Activated CD4-positive, alpha-beta T cell treated with anti-CD3 and anti-CD28 coated beads for 36 hours (primary cell): ENCODE measurements around the gene PCAT6. TPM values are rescaled to one million over a fixed set of nuclear protein-coding genes. Genes with fewer than 3 reads are reported as not detected.
A peak's percentile ranks its signal among the peaks of the same experiment; 100 is the strongest.
"Not testable (repeated sequence)": the region's sequence is repeated elsewhere in the genome, so short reads cannot be mapped to it uniquely, and the experiment has no call there.

Source experiments
- ATAC-seq: fragments of 200-7000 bp; cut with Tn5 transposase; one replicate; pipeline ENCODE4 v1.10.0; 2021; ENCODE audit warnings: mild to moderate bottlenecking, moderate library complexity
- CTCF ChIA-PET: fragments of 350-600 bp; sonication (Branson Sonifier 250); formaldehyde crosslinking; loops from one replicate; lab custom pipeline; 2021; ENCODE audit warnings: antibody characterized with exemption; lab: Charles Lee
- POLR2A ChIA-PET: fragments of 350-600 bp; sonication (Branson Sonifier 250); formaldehyde crosslinking; loops from one replicate; lab custom pipeline; 2021; ENCODE audit warnings: antibody characterized with exemption, inconsistent platforms; lab: Charles Lee
- DNase-seq: peaks from one replicate; pipeline ENCODE4 v3.0.0-alpha.2; 2020
- H3K27ac Mint-ChIP-seq: one replicate; pipeline ENCODE4 v1.8.0; 2021; ENCODE audit warnings: mixed read lengths
- H3K27me3 Mint-ChIP-seq: one replicate; pipeline ENCODE4 v1.8.0; 2021; ENCODE audit warnings: mixed read lengths
- H3K36me3 Mint-ChIP-seq: one replicate; pipeline ENCODE4 v1.8.0; 2021; ENCODE audit warnings: low read depth, mixed read lengths
- H3K4me1 Mint-ChIP-seq: one replicate; pipeline ENCODE4 v1.8.0; 2021; ENCODE audit warnings: mixed read lengths
- H3K4me3 Mint-ChIP-seq: one replicate; pipeline ENCODE4 v1.8.0; 2021; ENCODE audit warnings: mild to moderate bottlenecking, moderate library complexity, mixed read lengths
- H3K9me3 Mint-ChIP-seq: one replicate; pipeline ENCODE4 v1.8.0; 2021; ENCODE audit warnings: low read depth, mixed read lengths
- intact Hi-C, 2 experiments: fragments of 100-400 bp; cut with DNase I in 1 of 2; cut with micrococcal nuclease in 1 of 2; formaldehyde crosslinking; loops; one replicate each; pipeline versions ENCODE4 v1.14.2 to v1.15.1; 2022 to 2024; cut with DNase I, micrococcal nuclease
- total RNA-seq, 2 experiments: library from RNA; stranded (reverse); gene quantifications; one replicate each; pipeline ENCODE4 v1.2.3, GENCODE V29; 2021

PCAT6 gene
- total RNA-seq, 2 experiments from 2014 or later, result 0.59 to 2.2 TPM

GRCh38 chr1:202825748-202826147 is 15.0 kb downstream of the PCAT6 start:
- no peak for ATAC-seq
- Mint-ChIP-seq H3K9me3 (no peaks in the 10 kb centered on the region), H3K36me3 (no peaks in the 10 kb centered on the region), H3K4me1 (no peaks in the 10 kb centered on the region), H3K4me3 (no peak overlapping the region), H3K27ac (no peak overlapping the region), H3K27me3 (no peaks in the 10 kb centered on the region)
- no peak for DNase-seq
- intact Hi-C loops, result no loop called here
- CTCF ChIA-PET, result interaction anchor here (0.5 to 1.1 kb wide), 2 partner anchors 10 to 31 kb away, joined by 3 to 4 read pairs; no protein-coding TSS in a partner anchor
- POLR2A ChIA-PET, result no interaction called here

- H3K4me3 Mint-ChIP-seq, CTCF ChIA-PET, H3K4me1 Mint-ChIP-seq, H3K27ac Mint-ChIP-seq, H3K36me3 Mint-ChIP-seq, ATAC-seq, H3K9me3 Mint-ChIP-seq, intact Hi-C loops, POLR2A ChIA-PET, DNase-seq, H3K27me3 Mint-ChIP-seq: not testable (repeated sequence)
Observed at GRCh38 chr1:202829223-202829622, 18.5 kb downstream of the PCAT6 start.

- no peaks in the 10 kb centered on the region for H3K9me3 Mint-ChIP-seq
- ATAC-seq (no peak), DNase-seq (no peak)
- peaks cover 27% of the 10 kb centered on the region for H3K4me1 Mint-ChIP-seq
- no peak overlapping the region for H3K27ac Mint-ChIP-seq
- H3K36me3 Mint-ChIP-seq, result no peaks in the 10 kb centered on the region
- POLR2A ChIA-PET, result no interaction called here
- H3K27me3 Mint-ChIP-seq, result no peaks in the 10 kb centered on the region
- CTCF ChIA-PET, result no interaction called here
- intact Hi-C loops, result no loop called here
- H3K4me3 Mint-ChIP-seq, result no peak overlapping the region
Observed at GRCh38 chr1:202831906-202832305, 21.2 kb downstream of the PCAT6 start.

GRCh38 chr1:202834771-202835547 is 24.2 kb downstream of the PCAT6 start:
- H3K36me3 Mint-ChIP-seq, result no peaks in the 10 kb centered on the region
- intact Hi-C loops, result no loop called here
- no peaks in the 10 kb centered on the region for H3K9me3 Mint-ChIP-seq
- ChIA-PET POLR2A (no interaction called here), CTCF (interaction anchor here (0.6 to 1.3 kb wide), 2 partner anchors 14 to 1328 kb away, joined by 3 read pairs; no protein-coding TSS in a partner anchor)
- ATAC-seq (peak; percentile 79), DNase-seq (peak; percentile 67)
- no peaks in the 10 kb centered on the region for H3K27me3 Mint-ChIP-seq
- no peak overlapping the region for H3K4me3 Mint-ChIP-seq
- peaks cover 34% of the 10 kb centered on the region for H3K4me1 Mint-ChIP-seq
- peak overlapping the region; percentile 27 for H3K27ac Mint-ChIP-seq

- POLR2A ChIA-PET, result no interaction called here
- intact Hi-C loops, result no loop called here
- CTCF ChIA-PET, result interaction anchor here (0.6 to 2.2 kb wide), 4 partner anchors 9 to 1327 kb away, joined by 3 to 7 read pairs (median 4); no protein-coding TSS in a partner anchor
- DNase-seq (peak; percentile 35), ATAC-seq (peak; percentile 67)
- no peaks in the 10 kb centered on the region for H3K9me3 Mint-ChIP-seq
- H3K4me3 Mint-ChIP-seq, result no peak overlapping the region
- H3K36me3 Mint-ChIP-seq, result no peaks in the 10 kb centered on the region
- no peak overlapping the region for H3K27ac Mint-ChIP-seq
- peaks cover 34% of the 10 kb centered on the region for H3K4me1 Mint-ChIP-seq
- no peaks in the 10 kb centered on the region for H3K27me3 Mint-ChIP-seq
Observed at GRCh38 chr1:202835548-202836072, 24.9 kb downstream of the PCAT6 start.

GRCh38 chr1:202836623-202837403 is 26.1 kb downstream of the PCAT6 start:
- DNase-seq (no peak), ATAC-seq (no peak)
- no peak overlapping the region for H3K27ac Mint-ChIP-seq
- CTCF ChIA-PET, result interaction anchor here (0.6 to 2.2 kb wide), 4 partner anchors 10 to 94 kb away, joined by 3 to 7 read pairs (median 4); no protein-coding TSS in a partner anchor
- no peaks in the 10 kb centered on the region for H3K27me3 Mint-ChIP-seq
- intact Hi-C loops, result no loop called here
- H3K4me1 Mint-ChIP-seq, result peaks cover 34% of the 10 kb centered on the region
- no peak overlapping the region for H3K4me3 Mint-ChIP-seq
- H3K36me3 Mint-ChIP-seq, result no peaks in the 10 kb centered on the region
- no peaks in the 10 kb centered on the region for H3K9me3 Mint-ChIP-seq
- POLR2A ChIA-PET, result no interaction called here

GRCh38 chr1:202837746-202838262 is 27.1 kb downstream of the PCAT6 start:
- Mint-ChIP-seq H3K27me3 (no peaks in the 10 kb centered on the region), H3K4me1 (peaks cover 34% of the 10 kb centered on the region), H3K36me3 (no peaks in the 10 kb centered on the region), H3K9me3 (no peaks in the 10 kb centered on the region), H3K27ac (no peak overlapping the region), H3K4me3 (no peak overlapping the region)
- ATAC-seq (no peak), DNase-seq (no peak)
- POLR2A ChIA-PET, result no interaction called here
- intact Hi-C loops, result no loop called here
- CTCF ChIA-PET, result interaction anchor here (1.0 to 2.2 kb wide), 2 partner anchors 14 to 28 kb away, joined by 3 to 7 read pairs; no protein-coding TSS in a partner anchor

GRCh38 chr1:202843081-202843480 is 32.3 kb downstream of the PCAT6 start:
- H3K27ac Mint-ChIP-seq, result no peak overlapping the region
- H3K4me1 Mint-ChIP-seq, result peaks cover 3% of the 10 kb centered on the region
- intact Hi-C loops, result no loop called here
- no peak overlapping the region for H3K4me3 Mint-ChIP-seq
- no peaks in the 10 kb centered on the region for H3K36me3 Mint-ChIP-seq
- no peaks in the 10 kb centered on the region for H3K9me3 Mint-ChIP-seq
- DNase-seq (no peak), ATAC-seq (no peak)
- peaks cover 2% of the 10 kb centered on the region for H3K27me3 Mint-ChIP-seq
- CTCF ChIA-PET, result interaction anchor here (0.5 kb wide), 1 partner anchor 40 kb away, joined by 3 read pairs; no protein-coding TSS in a partner anchor
- POLR2A ChIA-PET, result no interaction called here

GRCh38 chr1:202844259-202844658 is 33.5 kb downstream of the PCAT6 start:
- H3K9me3 Mint-ChIP-seq, result no peaks in the 10 kb centered on the region
- CTCF ChIA-PET, result no interaction called here
- H3K27ac Mint-ChIP-seq, result no peak overlapping the region
- no peak overlapping the region for H3K4me3 Mint-ChIP-seq
- intact Hi-C loops, result no loop called here
- peaks cover 2% of the 10 kb centered on the region for H3K27me3 Mint-ChIP-seq
- H3K36me3 Mint-ChIP-seq, result no peaks in the 10 kb centered on the region
- POLR2A ChIA-PET, result no interaction called here
- peaks cover 6% of the 10 kb centered on the region for H3K4me1 Mint-ChIP-seq
- ATAC-seq (no peak), DNase-seq (no peak)

- CTCF ChIA-PET, result no interaction called here
- no peaks in the 10 kb centered on the region for H3K9me3 Mint-ChIP-seq
Observed at GRCh38 chr1:202844935-202845334, 34.2 kb downstream of the PCAT6 start.

GRCh38 chr1:202848191-202848542 is 37.4 kb downstream of the PCAT6 start:
- POLR2A ChIA-PET, result interaction anchor here (0.6 kb wide), 1 partner anchor 105 kb away, joined by 4 read pairs; no protein-coding TSS in a partner anchor
- Mint-ChIP-seq H3K36me3 (no peaks in the 10 kb centered on the region), H3K4me1 (peaks cover 6% of the 10 kb centered on the region), H3K4me3 (no peak overlapping the region), H3K27me3 (peaks cover 2% of the 10 kb centered on the region), H3K9me3 (no peaks in the 10 kb centered on the region), H3K27ac (no peak overlapping the region)
- peak; percentile 83 for ATAC-seq
- intact Hi-C loops, result no loop called here
- DNase-seq, result no peak
- CTCF ChIA-PET, result interaction anchor here (0.6 to 2.0 kb wide), 3 partner anchors 42 to 191 kb away, joined by 3 to 7 read pairs (median 3); no protein-coding TSS in a partner anchor

More at GRCh38 chr1:202844935-202845334, 34.2 kb downstream of the PCAT6 start:
- Mint-ChIP-seq H3K36me3 (no peaks in the 10 kb centered on the region), H3K27ac (no peak overlapping the region), H3K4me3 (no peak overlapping the region), H3K27me3 (peaks cover 2% of the 10 kb centered on the region), H3K4me1 (peaks cover 6% of the 10 kb centered on the region)
- intact Hi-C loops, result no loop called here
- DNase-seq, result no peak
- POLR2A ChIA-PET, result interaction anchor here (0.7 kb wide), 1 partner anchor 689 kb away, joined by 3 read pairs; no protein-coding TSS in a partner anchor
- ATAC-seq, result no peak
